Breast epithelium (tissue), 3 donors: ENCODE data around the gene TAB3.

ENCODE experiments used
- POLR2A ChIP-seq: fragments of 450-650 bp; IDR thresholded peaks from one replicate; pipeline ENCODE4 v1.6.1; 2016; ENCODE audit warnings: antibody characterized with exemption, mild to moderate bottlenecking, moderate library complexity
- POLR2AphosphoS5 ChIP-seq, 3 donors: sonication (generic); formaldehyde crosslinking; IDR thresholded peaks; one replicate each; pipeline ENCODE4 v1.6.1; 2017; ENCODE audit warnings: antibody characterized with exemption in 3 of 3

GRCh38 chrX:30904632-30905031 lies 15.6 kb upstream of the TAB3 start:
- TF ChIP-seq POLR2A (no peak), POLR2AphosphoS5 (IDR thresholded peaks at IDR 0.05) (no peak)
